HCT116 (cell line): ENCODE results near the gene ERBB4. TPM values are rescaled to one million over a fixed set of nuclear protein-coding genes. Genes with fewer than 3 reads are reported as not detected.

ENCODE experiments used
- ATAC-seq: fragments of 200-7000 bp; cut with Tn5 transposase; 2 replicates; pipeline ENCODE4 v1.9.1; 2020; ENCODE audit warnings: mild to moderate bottlenecking, moderate library complexity
- BruUV-seq: library from RNA; stranded (reverse); fragments of 400-500 nt; replicated peaks from 2 replicates; lab custom pipeline; 2021; lab: Mats Ljungman, UMichigan
- CTCF ChIA-PET: fragments of 300-600 bp; sonication (Branson Sonifier 250); formaldehyde crosslinking; loops from one replicate; lab custom pipeline; 2021; ENCODE audit warnings: antibody characterized with exemption; lab: Charles Lee
- POLR2A ChIA-PET: fragments of 300-600, 350-600 bp; sonication (Branson Sonifier 250); formaldehyde crosslinking; loops from one replicate; lab custom pipeline; 2021; ENCODE audit warnings: antibody characterized with exemption; lab: Charles Lee
- RAD21 ChIA-PET, 2 experiments: fragments of 300-600 bp; sonication (Branson Sonifier 250); formaldehyde crosslinking; loops; one replicate each; lab custom pipeline; 2023; ENCODE audit warnings: low total read pairs in 2 of 2; ENCODE audit not compliant: uncharacterized antibody in 2 of 2, unreplicated experiment in 2 of 2, low non-redundant PET in 1 of 2; lab: Charles Lee
- DNase-seq: peaks from one replicate; pipeline ENCODE4 v3.0.0-alpha.2; 2010; ENCODE audit warnings: low read depth, low spot score
- H2AFZ ChIP-seq: fragments of 200-600 bp; shearing (Covaris generic), sonication (generic); 2 replicates; pipeline ENCODE4 v1.6.1; 2017; ENCODE audit warnings: low read depth, mixed run types, mixed read lengths, antibody characterized with exemption, low read length; ENCODE audit not compliant: poor library complexity, severe bottlenecking
- H3K27ac ChIP-seq: 2 replicates; pipeline ENCODE4 v1.5.1; 2012; ENCODE audit warnings: low read depth, low read length
- H3K27me3 ChIP-seq: fragments of 200-600 bp; sonication (generic); 2 replicates; pipeline ENCODE4 v1.6.1; 2016; ENCODE audit warnings: mixed run types, low read length, mixed read lengths; ENCODE audit not compliant: insufficient read depth
- H3K36me3 ChIP-seq, 2 experiments: fragments of 200-500 bp in 1 of 2; fragments of 200-600 bp in 1 of 2; sonication (Bioruptor generic) in 1 of 2; sonication (generic) in 1 of 2; 2 replicates each; pipeline versions ENCODE4 v1.5.1 to v1.6.1; 2014 to 2016; ENCODE audit warnings: low read length in 2 of 2, inconsistent platforms in 1 of 2, mixed read lengths in 1 of 2, mixed run types in 1 of 2; ENCODE audit not compliant: insufficient read depth in 2 of 2, control insufficient read depth in 1 of 2
- H3K4me1 ChIP-seq, 2 experiments: fragments of 200-600 bp in 1 of 2; sonication (generic) in 1 of 2; 2 replicates each; pipeline versions ENCODE4 v1.5.1 to v1.6.1; 2012 to 2017; ENCODE audit warnings: low read length in 2 of 2, inconsistent platforms in 1 of 2, mild to moderate bottlenecking in 1 of 2, mixed read lengths in 1 of 2, mixed run types in 1 of 2, moderate library complexity in 1 of 2; ENCODE audit not compliant: insufficient read depth in 2 of 2, control insufficient read depth in 1 of 2
- H3K4me2 ChIP-seq: fragments of 200-600 bp; sonication (generic); 2 replicates; pipeline ENCODE4 v1.6.1; 2017; ENCODE audit warnings: mixed run types, low read length, mixed read lengths
- H3K4me3 ChIP-seq, 2 experiments: fragments of 200-600 bp in 1 of 2; sonication (generic) in 1 of 2; replicated peaks in 1 of 2; 2 replicates each; pipeline ENCODE4 v1.5.1; 2011 to 2016; ENCODE audit warnings: low read length in 2 of 2, control low read depth in 1 of 2, low read depth in 1 of 2, mild to moderate bottlenecking in 1 of 2, mixed read lengths in 1 of 2, mixed run types in 1 of 2
- H3K79me2 ChIP-seq: fragments of 200-600 bp; sonication (generic); 2 replicates; pipeline ENCODE4 v1.6.1; 2017; ENCODE audit warnings: mild to moderate bottlenecking, mixed run types, low read length, moderate library complexity, mixed read lengths; ENCODE audit not compliant: insufficient read depth
- H3K9ac ChIP-seq: fragments of 200-600 bp; sonication (generic); 2 replicates; pipeline ENCODE4 v1.6.1; 2016; ENCODE audit warnings: low read length, mixed read lengths
- H3K9me2 ChIP-seq: fragments of 200-600 bp; sonication (generic), shearing (Covaris generic); 2 replicates; pipeline ENCODE4 v1.6.1; 2017; ENCODE audit warnings: mixed run types, mild to moderate bottlenecking, moderate library complexity; ENCODE audit not compliant: insufficient read depth
- H3K9me3 ChIP-seq, 2 experiments: fragments of 200-500 bp in 1 of 2; fragments of 200-600 bp in 1 of 2; sonication (Bioruptor generic) in 1 of 2; sonication (generic) in 1 of 2; 2 replicates each; pipeline ENCODE4 v1.6.1; 2014 to 2017; ENCODE audit warnings: low read length in 2 of 2, mixed read lengths in 2 of 2, inconsistent platforms in 1 of 2, low read depth in 1 of 2, mild to moderate bottlenecking in 1 of 2, mixed run types in 1 of 2, moderate library complexity in 1 of 2; ENCODE audit not compliant: control insufficient read depth in 1 of 2, insufficient read depth in 1 of 2
- H4K20me1 ChIP-seq: fragments of 200-600 bp; sonication (generic), shearing (Covaris generic); 2 replicates; pipeline ENCODE4 v1.6.1; 2017; ENCODE audit warnings: mixed run types, mild to moderate bottlenecking, moderate library complexity; ENCODE audit not compliant: insufficient read depth
- ATF3 ChIP-seq: IDR thresholded peaks from 2 replicates; pipeline ENCODE4 v1.6.1; 2012
- CBX3 ChIP-seq: IDR thresholded peaks from 2 replicates; pipeline ENCODE4 v1.6.1; 2012; ENCODE audit warnings: low read depth
- CTCF ChIP-seq, 3 experiments: fragments of 200-600 bp in 1 of 3; sonication (generic) in 1 of 3; IDR thresholded peaks in 2 of 3; conservative IDR thresholded peaks in 1 of 3; 2 replicates each; pipeline ENCODE4 v1.5.1; 2012 to 2017; ENCODE audit warnings: low read depth in 2 of 3, low read length in 2 of 3, antibody characterized with exemption in 1 of 3, borderline replicate concordance in 1 of 3, control low read depth in 1 of 3, mild to moderate bottlenecking in 1 of 3, mixed read lengths in 1 of 3, mixed run types in 1 of 3, moderate library complexity in 1 of 3; ENCODE audit not compliant: insufficient read depth in 1 of 3
- EGR1 ChIP-seq: IDR thresholded peaks from 2 replicates; pipeline ENCODE4 v1.6.1; 2012; ENCODE audit warnings: low read depth
- EZH2 ChIP-seq: fragments of 200-600 bp; sonication (generic); IDR thresholded peaks from 2 replicates; pipeline ENCODE4 v1.6.1; 2017; ENCODE audit warnings: antibody characterized with exemption, mixed run types
- EZH2phosphoT487 ChIP-seq: fragments of 200-600 bp; IDR thresholded peaks from 2 replicates; pipeline ENCODE4 v1.6.1; 2018; ENCODE audit warnings: antibody characterized with exemption, borderline replicate concordance
- FOSL1 ChIP-seq: IDR thresholded peaks from 2 replicates; pipeline ENCODE4 v1.6.1; 2012; ENCODE audit warnings: low read depth
- MAX ChIP-seq: IDR thresholded peaks from 2 replicates; pipeline ENCODE4 v1.6.1; 2012
- POLR2A ChIP-seq: IDR thresholded peaks from 2 replicates; pipeline ENCODE4 v1.7.0; 2011; ENCODE audit warnings: borderline replicate concordance; ENCODE audit not compliant: insufficient read depth, insufficient read length; ENCODE audit errors: extremely low read depth
- POLR2AphosphoS5 ChIP-seq: IDR thresholded peaks from 2 replicates; pipeline ENCODE4 v1.6.1; 2011; ENCODE audit warnings: mild to moderate bottlenecking, low read depth, low read length, moderate library complexity
- RAD21 ChIP-seq: IDR thresholded peaks from 2 replicates; pipeline ENCODE4 v1.6.1; 2012; ENCODE audit warnings: low read depth, mild to moderate bottlenecking
- SIN3A ChIP-seq: IDR thresholded peaks from 2 replicates; pipeline ENCODE4 v1.6.1; 2012; ENCODE audit warnings: low read depth
- SP1 ChIP-seq: IDR thresholded peaks from 2 replicates; pipeline ENCODE4 v1.6.1; 2012; ENCODE audit warnings: low read depth
- SRF ChIP-seq: IDR thresholded peaks from 2 replicates; pipeline ENCODE4 v1.6.1; 2012; ENCODE audit warnings: low read depth
- TCF7L2 ChIP-seq: IDR thresholded peaks from 2 replicates; pipeline ENCODE4 v1.7.0; 2011; ENCODE audit warnings: borderline replicate concordance, inconsistent platforms; ENCODE audit not compliant: insufficient read depth, insufficient read length; ENCODE audit errors: extremely low read depth
- ZBTB33 ChIP-seq: IDR thresholded peaks from 2 replicates; pipeline ENCODE4 v1.6.1; 2011; ENCODE audit warnings: mild to moderate bottlenecking, low read length, moderate library complexity; ENCODE audit not compliant: insufficient replicate concordance; ENCODE audit errors: extremely low read depth
- ZNF274 ChIP-seq: fragments of 200-500 bp; sonication (Bioruptor generic); IDR thresholded peaks from 2 replicates; pipeline ENCODE4 v1.6.1; 2014; ENCODE audit warnings: mild to moderate bottlenecking, low read depth, low read length, inconsistent platforms
- intact Hi-C: fragments of 100-400 bp; cut with micrococcal nuclease; formaldehyde crosslinking; loops from 2 replicates; pipeline ENCODE4 v1.10.0; 2022
- total RNA-seq: library from RNA; stranded (reverse); gene quantifications from one replicate; pipeline ENCODE4 v1.2.1, GENCODE V29; 2021; ENCODE audit not compliant: unreplicated experiment

Gene ERBB4
- total RNA-seq, 1 experiment from 2014 or later = 0.10 TPM

- Histone ChIP-seq H3K27ac (no peak overlapping the region), H3K4me3 (no peak overlapping the region), H3K9me2 (no peaks in the 10 kb centered on the region), H4K20me1 (no peaks in the 10 kb centered on the region), H3K9ac (no peak overlapping the region), H3K4me2 (no peak overlapping the region), H3K4me1 (no peaks in the 10 kb centered on the region), H3K9me3 (no peaks in the 10 kb centered on the region), H3K79me2 (no peaks in the 10 kb centered on the region), H2AFZ (no peak overlapping the region), H3K27me3 (no peaks in the 10 kb centered on the region)
- intact Hi-C loops = no loop called here
- no peak for ATAC-seq
- DNase-seq = no peak
- POLR2A ChIA-PET = no interaction called here
- no TSS peak for BruUV-seq
- RAD21 ChIA-PET = no interaction called here
- CTCF ChIA-PET = no interaction called here
- no peak for TF ChIP-seq ZBTB33
- no peak for TF ChIP-seq SIN3A
- no peak for TF ChIP-seq MAX
- TF ChIP-seq ATF3 = no peak
- TF ChIP-seq EGR1 = no peak
- TF ChIP-seq EZH2phosphoT487 = no peak
- no peak for TF ChIP-seq CTCF (IDR thresholded peaks at IDR 0.05 in 2 of 3, conservative IDR thresholded peaks at IDR 0.05 in 1 of 3; ENCODE audit: borderline replicate concordance in 1 of 3, insufficient read depth in 1 of 3, low read depth in 2 of 3, low read length in 2 of 3)
- TF ChIP-seq POLR2AphosphoS5 = no peak
- no peak for TF ChIP-seq TCF7L2
- TF ChIP-seq SP1 = no peak
- no peak for TF ChIP-seq FOSL1
- no peak for TF ChIP-seq CBX3
- no peak for TF ChIP-seq SRF
- no peak for TF ChIP-seq EZH2
- TF ChIP-seq POLR2A = no peak
- no peak for TF ChIP-seq RAD21
- no peak for TF ChIP-seq ZNF274
- TF ChIP-seq, all 23 proteins: peak for 0
- no peaks in the 10 kb centered on the region for H3K36me3 ChIP-seq
Observed at GRCh38 chr2:211611061-211611518, 927.5 kb downstream of the ERBB4 start.
